ENCODE measurements around the gene FHAD1. TPM values are rescaled to one million over a fixed set of nuclear protein-coding genes. Genes with fewer than 3 reads are reported as not detected.

FHAD1 gene
- total RNA-seq, 1 experiment from 2014 or later, result 1.9 TPM

GRCh38 chr1:15197591-15198447 lies 49.2 kb upstream of the FHAD1 start:
- H2BK15ac ChIP-seq (ENCODE audit: low read depth, low read length), result no peak overlapping the region
- no peak overlapping the region for H2BK20ac ChIP-seq (ENCODE audit: low read depth, low read length, poor library complexity, severe bottlenecking)
- H3K4me2 ChIP-seq (ENCODE audit: insufficient read depth, insufficient read length, low read length), result no peak overlapping the region
- no peak overlapping the region for H3K27ac ChIP-seq (ENCODE audit: insufficient read length, low read depth, low read length)
- H3K4me1 Mint-ChIP-seq, result peaks cover 33 to 40% of the 10 kb centered on the region in 2 experiments
- H4K91ac ChIP-seq (ENCODE audit: insufficient read length, low read depth, low read length), result no peak overlapping the region
- H2BK12ac ChIP-seq (ENCODE audit: insufficient read length, low read depth, low read length), result no peak overlapping the region
- DNase-seq, result no peak
- H3K79me1 ChIP-seq (ENCODE audit: insufficient read depth, low read depth, low read length, poor library complexity, severe bottlenecking), result no peaks in the 10 kb centered on the region
- no peaks in the 10 kb centered on the region for H3K27me3 Mint-ChIP-seq (ENCODE audit: low read depth)
- H3K27me3 ChIP-seq (ENCODE audit: insufficient read depth, low read length), result no peaks in the 10 kb centered on the region
- H2AK5ac ChIP-seq (ENCODE audit: insufficient read length, low read length), result no peak overlapping the region
- H3K9me3 Mint-ChIP-seq, result no peaks in the 10 kb centered on the region
- H2AFZ ChIP-seq (ENCODE audit: low read length), result no peak overlapping the region
- no peaks in the 10 kb centered on the region; a peak in 1 of 7 replicates for H3K36me3 Mint-ChIP-seq (ENCODE audit: insufficient read depth in 1 of 3, low read depth in 3 of 3)
- H3K27ac Mint-ChIP-seq, result peak overlapping the region; percentile 81 to 97 (median 84)
- H3K23ac ChIP-seq (ENCODE audit: insufficient read length, low read depth, low read length), result no peak overlapping the region
- no peak overlapping the region for H3T11ph ChIP-seq (ENCODE audit: low read length)
- no peak overlapping the region for H3K14ac ChIP-seq (ENCODE audit: insufficient read depth, low read length)
- H4K20me1 ChIP-seq (ENCODE audit: control insufficient read depth, insufficient read depth, insufficient read length), result no peaks in the 10 kb centered on the region
- no peak overlapping the region for H2BK120ac ChIP-seq (ENCODE audit: low read depth, low read length, poor library complexity, severe bottlenecking)
- no peak overlapping the region for H3K4ac ChIP-seq (ENCODE audit: low read depth, low read length)
- no peak overlapping the region for H3K9ac ChIP-seq (ENCODE audit: extremely low read depth, insufficient read length, low read length)
- no CpG with 5 or more reads among the region's 12 CpGs for WGBS (ENCODE audit: extremely low coverage, insufficient read length, low lambda C conversion rate)
- TF ChIP-seq CTCF (conservative IDR thresholded peaks at IDR 0.05), result no peak
- no peak overlapping the region for H3K56ac ChIP-seq (ENCODE audit: insufficient read length, low read depth, low read length)
- H3K23me2 ChIP-seq (ENCODE audit: insufficient read length, low read depth, low read length, poor library complexity, severe bottlenecking), result no peaks in the 10 kb centered on the region
- no peak overlapping the region for H4K5ac ChIP-seq (ENCODE audit: insufficient read length, low read depth, low read length)
- no peaks in the 10 kb centered on the region for H3K9me3 ChIP-seq (ENCODE audit: control insufficient read depth, low read depth, low read length)
- H3K4me3 Mint-ChIP-seq, result peak overlapping the region in 1 of 2 experiments; percentile 45; a peak in 1 of 5 replicates
- no peak overlapping the region for H4K8ac ChIP-seq (replicated peaks; ENCODE audit: insufficient read length, low read depth, low read length)
- no peak overlapping the region for H3K18ac ChIP-seq (ENCODE audit: insufficient read length, low read depth, low read length)
- H3K79me2 ChIP-seq (ENCODE audit: insufficient read depth, low read length), result no peaks in the 10 kb centered on the region
- peaks cover 5% of the 10 kb centered on the region; the same call in 1 of the 2 replicates for H3K4me1 ChIP-seq (ENCODE audit: insufficient read depth, low read length)
- no peak overlapping the region for H2BK5ac ChIP-seq (ENCODE audit: insufficient read length, low read length)
